Mesodermal cell (in vitro differentiated cells): ENCODE data around the gene IL17D. TPM values are rescaled to one million over a fixed set of nuclear protein-coding genes. Genes with fewer than 3 reads are reported as not detected.

Experiments
- H3K27ac ChIP-seq: 2 replicates; pipeline ENCODE4 v1.7.0; 2013; ENCODE audit warnings: mild to moderate bottlenecking, low read depth, low read length, moderate library complexity; ENCODE audit not compliant: severe bottlenecking
- H3K36me3 ChIP-seq: 2 replicates; pipeline ENCODE4 v1.7.1; 2013; ENCODE audit warnings: mild to moderate bottlenecking, low read length, moderate library complexity; ENCODE audit not compliant: control insufficient read depth, insufficient read depth
- H3K4me1 ChIP-seq: one replicate; pipeline ENCODE4 v1.7.1; 2013; ENCODE audit warnings: mild to moderate bottlenecking, low read length; ENCODE audit not compliant: insufficient read depth, control insufficient read depth, poor library complexity, severe bottlenecking
- H3K4me3 ChIP-seq: 2 replicates; pipeline ENCODE4 v1.7.0; 2013; ENCODE audit warnings: low read length, control low read depth, mild to moderate bottlenecking; ENCODE audit not compliant: insufficient read depth, poor library complexity, severe bottlenecking; ENCODE audit errors: extremely low read depth
- H3K9me3 ChIP-seq: 2 replicates; pipeline ENCODE4 v1.7.1; 2013; ENCODE audit warnings: mild to moderate bottlenecking, low read length, moderate library complexity; ENCODE audit not compliant: control insufficient read depth
- WGBS, 2 experiments: methylation state at CpG; one replicate each; pipeline ENCODE4 v1.1.5; 2013; ENCODE audit warnings: missing lambda C conversion rate in 2 of 2; ENCODE audit not compliant: insufficient coverage in 2 of 2; 5-methylcytosine and 5-hydroxymethylcytosine counted together
- polyA plus RNA-seq, 2 experiments: library from polyadenylated mRNA; stranded (reverse); fragments of 50-300 nt; gene quantifications; one replicate each; pipeline ENCODE4 v1.2.3, GENCODE V29; 2013

The IL17D gene, protein sequence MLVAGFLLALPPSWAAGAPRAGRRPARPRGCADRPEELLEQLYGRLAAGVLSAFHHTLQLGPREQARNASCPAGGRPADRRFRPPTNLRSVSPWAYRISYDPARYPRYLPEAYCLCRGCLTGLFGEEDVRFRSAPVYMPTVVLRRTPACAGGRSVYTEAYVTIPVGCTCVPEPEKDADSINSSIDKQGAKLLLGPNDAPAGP
- polyA plus RNA-seq (2013, experiment 1 of 2) = 2.1 TPM
- polyA plus RNA-seq (2013, experiment 2 of 2) = 2.2 TPM

GRCh38 chr13:20702915-20703779 is at the start of gene IL17D:
Gene IL17D (plus strand): TSS chr13:20703699. CDS start chr13:20704002, 303 bp downstream.
- no peaks in the 10 kb centered on the region for H3K36me3 ChIP-seq
- H3K9me3 ChIP-seq = no peaks in the 10 kb centered on the region
- no peak within 1 kb of the TSS for H3K27ac ChIP-seq
- peak within 1 kb of the TSS; percentile 63 for H3K4me3 ChIP-seq
- WGBS, 2 experiments = 1 to 2% methylated on average over 65 to 69 of the region's 94 CpGs
- peaks cover 5% of the 10 kb centered on the region for H3K4me1 ChIP-seq

- Histone ChIP-seq H3K36me3 (peaks cover 4% of the 10 kb centered on the region), H3K9me3 (no peaks in the 10 kb centered on the region), H3K4me1 (no peaks in the 10 kb centered on the region), H3K27ac (no peak overlapping the region), H3K4me3 (no peak overlapping the region)
- no CpG with 5 or more reads among the region's 1 CpG for WGBS, 2 experiments
Measured at GRCh38 chr13:20654156-20654555, 49.3 kb upstream of the IL17D start.

- H3K27ac ChIP-seq = no peak overlapping the region
- peaks cover 7% of the 10 kb centered on the region for H3K36me3 ChIP-seq
- H3K4me3 ChIP-seq = no peak overlapping the region
- H3K9me3 ChIP-seq = no peaks in the 10 kb centered on the region
- 71 to 100% methylated on average over 1 to 4 of the region's 5 CpGs for WGBS, 2 experiments
- no peaks in the 10 kb centered on the region for H3K4me1 ChIP-seq
Measured at GRCh38 chr13:20658451-20659040, 45.0 kb upstream of the IL17D start.

- Histone ChIP-seq H3K36me3 (peaks cover 3% of the 10 kb centered on the region), H3K27ac (no peak overlapping the region), H3K9me3 (no peaks in the 10 kb centered on the region), H3K4me1 (no peaks in the 10 kb centered on the region), H3K4me3 (no peak overlapping the region)
Measured at GRCh38 chr13:20664351-20664750, 39.1 kb upstream of the IL17D start.

GRCh38 chr13:20666948-20667347 is 36.6 kb upstream of the IL17D start:
- H3K9me3 ChIP-seq = no peaks in the 10 kb centered on the region
- H3K4me1 ChIP-seq = no peaks in the 10 kb centered on the region
- H3K36me3 ChIP-seq = no peaks in the 10 kb centered on the region
- WGBS, 2 experiments = 71 to 100% methylated on average over 1 of the region's 4 CpGs
- H3K4me3 ChIP-seq = no peak overlapping the region
- H3K27ac ChIP-seq = no peak overlapping the region

DNA sequence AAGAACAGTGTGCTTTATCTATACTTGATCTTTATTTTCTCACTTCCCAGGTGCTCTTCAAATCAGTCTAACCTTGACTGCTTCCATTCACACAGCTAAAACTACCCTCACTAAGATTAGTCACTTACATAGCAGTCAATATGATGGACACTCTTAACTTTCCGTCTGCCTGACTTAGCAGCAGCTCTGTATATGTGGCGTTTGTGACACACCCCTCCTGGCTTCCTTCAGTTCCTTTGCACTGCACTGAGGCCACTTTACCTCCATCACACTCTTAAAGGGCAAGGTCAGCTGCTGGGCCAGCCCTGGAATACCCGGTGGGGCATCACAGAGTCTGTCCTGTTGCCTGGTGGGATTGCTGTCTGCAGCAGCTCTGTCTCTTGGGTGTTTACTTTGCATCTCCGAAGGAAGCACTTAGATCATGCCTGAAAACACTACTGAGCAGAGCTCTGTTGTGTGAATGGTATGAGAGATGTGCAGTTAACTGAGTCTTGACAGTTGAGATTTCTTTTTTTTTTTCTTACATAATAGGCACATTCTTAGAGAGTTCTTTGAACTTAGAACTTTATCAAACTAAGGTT is 35.6 kb upstream of the IL17D start:
- H3K27ac ChIP-seq = no peak overlapping the region
- H3K4me3 ChIP-seq = no peak overlapping the region
- no peaks in the 10 kb centered on the region for H3K36me3 ChIP-seq
- no peaks in the 10 kb centered on the region for H3K9me3 ChIP-seq
- WGBS, 2 experiments = 85 to 88% methylated on average over 2 to 3 of the region's 4 CpGs
- H3K4me1 ChIP-seq = no peaks in the 10 kb centered on the region

DNA sequence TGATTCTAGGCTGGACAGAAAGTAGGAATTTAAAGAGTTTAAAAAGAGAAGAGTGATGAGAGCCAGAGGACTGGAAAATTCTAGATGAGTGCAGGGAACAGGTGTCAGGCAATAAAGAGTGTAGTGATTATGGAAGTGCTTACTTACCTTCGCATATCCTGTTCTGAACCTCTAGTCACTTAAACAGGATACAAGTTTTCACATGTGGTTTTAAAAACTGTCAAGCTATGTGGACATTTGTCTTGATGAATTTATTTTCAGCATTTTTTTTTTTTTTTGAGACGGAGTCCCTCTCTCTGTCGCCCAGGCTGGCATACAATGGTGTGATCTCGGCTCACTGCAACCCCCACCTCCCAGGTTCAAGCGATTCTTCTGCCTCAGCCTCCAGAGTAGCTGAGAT is 34.3 kb upstream of the IL17D start:
- Histone ChIP-seq H3K36me3 (no peaks in the 10 kb centered on the region), H3K4me1 (no peaks in the 10 kb centered on the region), H3K9me3 (no peaks in the 10 kb centered on the region), H3K4me3 (no peak overlapping the region), H3K27ac (no peak overlapping the region)
- no CpG with 5 or more reads among the region's 5 CpGs for WGBS, 2 experiments

DNA sequence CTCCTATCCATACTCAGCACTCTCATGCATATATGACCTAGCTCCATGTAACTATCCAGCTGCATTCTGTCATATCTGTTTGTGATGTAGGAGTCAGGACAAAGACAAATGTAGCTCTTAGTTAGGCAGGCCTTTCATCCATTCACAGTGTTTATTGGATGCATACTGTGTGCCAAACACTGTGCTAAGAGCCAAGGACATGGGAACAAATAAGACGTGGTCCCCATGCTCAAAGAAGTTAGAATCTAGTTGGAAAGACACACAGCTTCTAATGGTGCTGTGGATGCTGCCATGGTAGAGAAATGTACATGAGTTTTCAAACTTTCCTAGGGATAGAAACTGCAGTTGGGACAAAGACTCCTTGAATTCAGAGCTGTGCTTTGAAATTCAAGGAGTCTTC is 31.7 kb upstream of the IL17D start:
- Histone ChIP-seq H3K4me3 (no peak overlapping the region), H3K27ac (no peak overlapping the region), H3K36me3 (no peaks in the 10 kb centered on the region), H3K4me1 (no peaks in the 10 kb centered on the region), H3K9me3 (no peaks in the 10 kb centered on the region)
- 100% methylated on average over 1 of the region's 1 CpG for WGBS, 2 experiments

DNA sequence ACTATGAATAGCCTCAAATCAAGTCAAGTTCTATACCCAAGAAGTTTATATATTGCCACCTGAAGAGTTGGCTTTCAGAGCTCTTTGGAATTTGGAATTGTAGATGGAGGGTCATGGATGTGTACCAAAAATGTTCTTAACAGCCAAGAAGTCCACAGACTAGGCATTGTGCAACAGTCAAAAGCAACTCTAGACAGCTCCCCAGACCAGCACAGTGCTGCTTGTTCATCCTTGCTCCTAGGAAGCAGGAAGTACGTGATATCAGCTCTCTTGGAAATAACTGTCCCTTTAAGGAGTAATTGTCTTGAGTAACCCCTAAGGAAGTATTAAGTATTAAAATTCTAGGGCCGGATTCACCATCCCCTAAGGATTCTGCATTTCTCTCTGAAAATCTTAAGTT is 30.7 kb upstream of the IL17D start:
- no peak overlapping the region for H3K27ac ChIP-seq
- H3K9me3 ChIP-seq = no peaks in the 10 kb centered on the region
- no peaks in the 10 kb centered on the region for H3K36me3 ChIP-seq
- no peak overlapping the region for H3K4me3 ChIP-seq
- H3K4me1 ChIP-seq = no peaks in the 10 kb centered on the region
- 100% methylated on average over 1 of the region's 2 CpGs; no CpG with 5 or more reads in 1 of the 2 experiments for WGBS, 2 experiments

DNA sequence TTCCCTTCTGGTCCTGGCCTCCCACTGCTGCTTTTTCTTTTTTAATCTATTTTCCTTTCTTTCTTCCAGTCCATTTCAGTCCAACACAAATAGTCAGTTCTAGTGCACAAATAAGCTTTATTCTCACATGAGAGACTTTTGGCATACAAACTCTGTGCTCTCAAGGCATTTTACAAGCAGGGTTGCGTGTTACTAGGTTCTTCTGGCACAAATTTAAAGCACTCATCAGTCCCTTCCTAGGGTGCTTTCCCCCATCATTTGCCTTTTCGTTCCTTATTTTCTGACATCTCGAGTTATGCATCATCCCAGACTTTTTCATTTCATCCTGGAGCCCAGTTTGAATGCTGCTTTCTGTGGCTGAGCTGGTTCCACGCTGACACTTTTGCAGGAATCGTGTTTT is 29.8 kb upstream of the IL17D start:
- 85 to 94% methylated on average over 3 to 5 of the region's 5 CpGs for WGBS, 2 experiments
- Histone ChIP-seq H3K27ac (no peak overlapping the region), H3K4me3 (no peak overlapping the region), H3K36me3 (no peaks in the 10 kb centered on the region), H3K4me1 (peaks cover under 1% of the 10 kb centered on the region), H3K9me3 (no peaks in the 10 kb centered on the region)
